ENCODE results near the gene PLBD2.

PLBD2 gene

GRCh38 chr12:113439606-113440030 is 81.2 kb downstream of the PLBD2 start:
- H3K27ac ChIP-seq (ENCODE audit: low read depth in 2 of 2, low read length in 2 of 2): no peak overlapping the region
- H3K4me1 ChIP-seq (ENCODE audit: control insufficient read depth in 2 of 2, insufficient read depth in 2 of 2, low read length in 2 of 2): no peaks in the 10 kb centered on the region

GRCh38 chr12:113440336-113440735 is 81.9 kb downstream of the PLBD2 start:
- H3K4me1 ChIP-seq (ENCODE audit: control insufficient read depth in 2 of 2, insufficient read depth in 2 of 2, low read length in 2 of 2): no peaks in the 10 kb centered on the region
- no peak overlapping the region for H3K4me3 ChIP-seq (ENCODE audit: low read length in 2 of 2)
- no peak overlapping the region for H3K9ac ChIP-seq (ENCODE audit: low read depth in 1 of 2, low read length in 2 of 2)
- no peak overlapping the region for H3K27ac ChIP-seq (ENCODE audit: low read depth in 2 of 2, low read length in 2 of 2)
- no peaks in the 10 kb centered on the region for H3K36me3 ChIP-seq (ENCODE audit: control insufficient read depth in 2 of 2, insufficient read depth in 2 of 2, low read length in 2 of 2)
- H3K27me3 ChIP-seq (ENCODE audit: control insufficient read depth in 2 of 2, insufficient read depth in 2 of 2, low read length in 2 of 2): peaks cover 0 to 3% of the 10 kb centered on the region in 2 donors
- no peaks in the 10 kb centered on the region for H3K9me3 ChIP-seq (ENCODE audit: control insufficient read depth in 2 of 2, low read length in 2 of 2)

More at GRCh38 chr12:113439606-113440030, 81.2 kb downstream of the PLBD2 start:
- Histone ChIP-seq H3K27me3 (ENCODE audit: control insufficient read depth in 2 of 2, insufficient read depth in 2 of 2, low read length in 2 of 2) (peaks cover 0 to 3% of the 10 kb centered on the region in 2 donors), H3K36me3 (ENCODE audit: control insufficient read depth in 2 of 2, insufficient read depth in 2 of 2, low read length in 2 of 2) (no peaks in the 10 kb centered on the region), H3K9ac (ENCODE audit: low read depth in 1 of 2, low read length in 2 of 2) (no peak overlapping the region), H3K9me3 (ENCODE audit: control insufficient read depth in 2 of 2, low read length in 2 of 2) (no peaks in the 10 kb centered on the region), H3K4me3 (ENCODE audit: low read length in 2 of 2) (no peak overlapping the region)
